ENCODE results near the gene MCEE. TPM values are rescaled to one million over a fixed set of nuclear protein-coding genes. Genes with fewer than 3 reads are reported as not detected.

MCEE gene
- total and polyA plus RNA-seq, 7 experiments from 2014 or later: 11.6 to 38.0 (median 18.9) TPM

- Histone ChIP-seq H3K27ac (ENCODE audit: low read depth, low read length) (no peak overlapping the region), H3K4me3 (ENCODE audit: low read length) (no peak overlapping the region), H3K36me3 (ENCODE audit: control insufficient read depth in 2 of 3, insufficient read depth in 3 of 3, low read length in 3 of 3) (peaks cover 0 to 1% (median 0%) of the 10 kb centered on the region in 3 experiments), H3K4me1 (ENCODE audit: control insufficient read depth in 2 of 2, insufficient read depth in 2 of 2, low read length in 2 of 2) (peaks cover 11 to 16% of the 10 kb centered on the region in 2 donors), H3K9me3 (ENCODE audit: control insufficient read depth in 2 of 3, low read length in 3 of 3) (no peaks in the 10 kb centered on the region), H3K27me3 (ENCODE audit: control insufficient read depth in 2 of 2, insufficient read depth in 2 of 2, low read length in 2 of 2) (peaks cover 0 to 3% of the 10 kb centered on the region in 2 donors)
- POLR2A ChIA-PET: no interaction called here
- peaks cover 0 to 20% (median 8%) of the 10 kb centered on the region in 5 donors for H3K27me3 Mint-ChIP-seq
- peaks cover 0 to 5% (median 0%) of the 10 kb centered on the region in 5 donors for H3K36me3 Mint-ChIP-seq
- peaks cover 15 to 34% (median 25%) of the 10 kb centered on the region in 7 donors for H3K4me1 Mint-ChIP-seq
- CTCF ChIA-PET: no interaction called here
- intact Hi-C loops (cut with micrococcal nuclease): loop anchor here (5.0 to 10.0 kb wide), 4 partner anchors 88 to 1423 kb away; partner anchors contain the start of genes AAK1 (in 1 of the 2), ANKRD53 (in 1 of the 2), SNRPG (in 1 of the 2) and TGFA (in 1 of the 2)
- H3K27ac Mint-ChIP-seq: peak overlapping the region in 1 of 9 donors; percentile 5
- no peak overlapping the region for H3K4me3 Mint-ChIP-seq
- peaks cover 0 to 7% (median 0%) of the 10 kb centered on the region in 11 donors for H3K9me3 Mint-ChIP-seq
- DNase-seq (no peak), ATAC-seq (peak; percentile 1)
Observed at GRCh38 chr2:71064754-71065621, 65.0 kb downstream of the MCEE start.

DNA sequence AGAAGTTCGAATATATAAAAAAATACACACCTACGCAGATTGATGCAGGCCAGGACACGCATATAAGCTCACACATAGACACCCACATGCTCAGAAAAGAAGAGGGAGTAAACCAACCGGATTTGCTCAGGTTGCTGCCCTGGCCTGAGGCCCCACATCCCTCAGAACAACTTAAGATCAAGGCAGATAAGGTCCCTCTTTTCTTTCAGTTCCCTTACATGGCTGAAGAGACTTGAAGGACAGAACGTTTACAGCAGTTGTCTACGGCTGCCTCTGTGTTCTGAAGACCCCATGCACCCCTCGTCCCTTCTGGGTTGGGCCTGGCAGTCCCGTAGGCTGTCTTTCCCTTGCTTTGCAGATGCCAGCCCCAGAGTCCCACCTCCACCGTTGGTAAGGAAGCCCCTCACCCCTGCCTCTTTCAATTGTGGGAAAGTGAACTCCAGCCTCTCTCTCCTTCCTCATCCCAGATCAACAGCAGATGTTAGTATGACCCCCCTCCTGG lies 65.9 kb downstream of the MCEE start:
- no peak overlapping the region for H3K4me3 ChIP-seq (ENCODE audit: low read length)
- Mint-ChIP-seq H3K4me1 (peaks cover 7 to 26% (median 17%) of the 10 kb centered on the region in 7 donors), H3K27me3 (peaks cover 5 to 25% (median 13%) of the 10 kb centered on the region in 5 donors), H3K27ac (no peak overlapping the region), H3K4me3 (no peak overlapping the region), H3K36me3 (no peaks in the 10 kb centered on the region), H3K9me3 (peaks cover 0 to 7% (median 0%) of the 10 kb centered on the region in 11 donors)
- peaks cover 0 to 3% of the 10 kb centered on the region in 2 donors for H3K27me3 ChIP-seq (ENCODE audit: control insufficient read depth in 2 of 2, insufficient read depth in 2 of 2, low read length in 2 of 2)
- H3K27ac ChIP-seq (ENCODE audit: low read depth, low read length): no peak overlapping the region
- no peaks in the 10 kb centered on the region for H3K9me3 ChIP-seq (ENCODE audit: control insufficient read depth in 2 of 3, low read length in 3 of 3)
- CTCF ChIA-PET: interaction anchor here (0.9 kb wide), 1 partner anchor 36 kb away, joined by 5 read pairs; no protein-coding TSS in a partner anchor
- POLR2A ChIA-PET: no interaction called here
- DNase-seq (no peak), ATAC-seq (no peak)
- no peaks in the 10 kb centered on the region for H3K36me3 ChIP-seq (ENCODE audit: control insufficient read depth in 2 of 3, insufficient read depth in 3 of 3, low read length in 3 of 3)
- H3K4me1 ChIP-seq (ENCODE audit: control insufficient read depth in 2 of 2, insufficient read depth in 2 of 2, low read length in 2 of 2): peaks cover 6 to 8% of the 10 kb centered on the region in 2 donors
- intact Hi-C loops (cut with micrococcal nuclease): loop anchor here in 1 of 2 donors (10.0 kb wide), 1 partner anchor 769 kb away; the partner anchor contains the start of gene SNRPG

GRCh38 chr2:71063216-71063615 lies 66.8 kb downstream of the MCEE start:
- Histone ChIP-seq H3K4me3 (ENCODE audit: low read length) (no peak overlapping the region), H3K36me3 (ENCODE audit: control insufficient read depth in 2 of 3, insufficient read depth in 3 of 3, low read length in 3 of 3) (no peaks in the 10 kb centered on the region), H3K27me3 (ENCODE audit: control insufficient read depth in 2 of 2, insufficient read depth in 2 of 2, low read length in 2 of 2) (peaks cover 0 to 3% of the 10 kb centered on the region in 2 donors), H3K27ac (ENCODE audit: low read depth, low read length) (no peak overlapping the region), H3K9me3 (ENCODE audit: control insufficient read depth in 2 of 3, low read length in 3 of 3) (no peaks in the 10 kb centered on the region), H3K4me1 (ENCODE audit: control insufficient read depth in 2 of 2, insufficient read depth in 2 of 2, low read length in 2 of 2) (peaks cover 4% of the 10 kb centered on the region in 2 donors)
- peaks cover 0 to 4% (median 0%) of the 10 kb centered on the region in 11 donors for H3K9me3 Mint-ChIP-seq
- H3K4me1 Mint-ChIP-seq: peaks cover 6 to 16% (median 12%) of the 10 kb centered on the region in 7 donors
- ChIA-PET CTCF (no interaction called here), POLR2A (no interaction called here)
- no peak for ATAC-seq
- no peak overlapping the region for H3K4me3 Mint-ChIP-seq
- no peak overlapping the region for H3K27ac Mint-ChIP-seq
- DNase-seq: no peak
- no peaks in the 10 kb centered on the region for H3K36me3 Mint-ChIP-seq
- intact Hi-C loops (cut with micrococcal nuclease): loop anchor here in 1 of 2 donors (10.0 kb wide), 1 partner anchor 768 kb away; the partner anchor contains the start of gene SNRPG
- H3K27me3 Mint-ChIP-seq: peaks cover 5 to 24% (median 14%) of the 10 kb centered on the region in 5 donors

DNA sequence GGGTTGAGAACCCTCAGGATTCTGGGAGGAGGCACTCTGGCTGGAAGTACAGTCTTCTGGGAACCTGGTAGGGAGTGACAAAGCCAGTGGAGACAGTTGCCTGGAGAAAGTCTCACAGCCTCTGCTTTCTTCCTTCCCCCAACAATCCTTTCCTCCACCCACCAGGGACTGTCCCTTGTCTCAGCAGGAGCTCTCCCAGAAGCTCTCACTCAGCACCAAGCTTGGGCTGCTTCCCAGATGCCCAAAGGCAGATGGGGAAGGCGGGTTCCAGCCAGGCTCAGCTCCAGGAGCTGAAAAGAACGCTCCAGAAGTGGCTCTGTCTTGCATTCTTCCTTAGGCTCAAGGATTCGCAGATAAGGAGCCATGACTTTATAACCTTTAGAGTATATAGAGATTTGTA lies 69.2 kb downstream of the MCEE start:
- H3K27ac Mint-ChIP-seq: no peak overlapping the region
- no peaks in the 10 kb centered on the region for H3K36me3 Mint-ChIP-seq
- H3K27me3 Mint-ChIP-seq: peaks cover 5 to 22% (median 14%) of the 10 kb centered on the region in 5 donors
- no peaks in the 10 kb centered on the region for H3K9me3 ChIP-seq (ENCODE audit: control insufficient read depth in 2 of 3, low read length in 3 of 3)
- ATAC-seq: no peak
- H3K36me3 ChIP-seq (ENCODE audit: control insufficient read depth in 2 of 3, insufficient read depth in 3 of 3, low read length in 3 of 3): no peaks in the 10 kb centered on the region
- peaks cover 0 to 7% (median 0%) of the 10 kb centered on the region in 7 donors for H3K4me1 Mint-ChIP-seq
- no peak overlapping the region for H3K27ac ChIP-seq (ENCODE audit: low read depth, low read length)
- H3K27me3 ChIP-seq (ENCODE audit: control insufficient read depth in 2 of 2, insufficient read depth in 2 of 2, low read length in 2 of 2): peaks cover 0 to 3% of the 10 kb centered on the region in 2 donors
- intact Hi-C loops (cut with micrococcal nuclease): loop anchor here in 1 of 2 donors (10.0 kb wide), 1 partner anchor 766 kb away; the partner anchor contains the start of gene SNRPG
- H3K4me3 Mint-ChIP-seq: no peak overlapping the region
- DNase-seq: no peak
- ChIA-PET POLR2A (no interaction called here), CTCF (no interaction called here)
- no peaks in the 10 kb centered on the region for H3K9me3 Mint-ChIP-seq
- no peak overlapping the region for H3K4me3 ChIP-seq (ENCODE audit: low read length)
- H3K4me1 ChIP-seq (ENCODE audit: control insufficient read depth in 2 of 2, insufficient read depth in 2 of 2, low read length in 2 of 2): no peaks in the 10 kb centered on the region

DNA sequence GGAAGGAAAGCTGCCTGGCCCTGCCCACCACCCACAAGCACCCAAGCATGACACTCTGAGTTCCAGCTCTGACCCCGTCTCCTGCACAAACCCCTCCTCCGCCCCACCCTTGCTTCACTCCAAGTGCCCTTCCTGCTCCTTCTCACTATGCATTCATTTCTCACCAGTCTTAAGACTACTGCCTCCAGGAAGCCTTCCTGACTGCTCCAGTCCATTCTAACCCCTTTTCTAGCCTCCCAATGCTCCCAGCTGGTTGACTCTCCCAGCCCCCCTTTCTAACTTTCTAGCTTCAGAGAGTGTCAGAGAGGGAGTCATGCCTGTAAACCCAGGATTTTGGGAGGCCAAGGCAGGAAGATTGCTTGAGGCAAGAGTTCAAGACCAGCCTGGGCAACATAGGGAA lies 69.8 kb downstream of the MCEE start:
- ChIA-PET CTCF (no interaction called here), POLR2A (interaction anchor here (0.9 kb wide), 1 partner anchor 12 kb away, joined by 3 read pairs; no protein-coding TSS in a partner anchor)
- H3K27me3 Mint-ChIP-seq: peaks cover 5 to 22% (median 14%) of the 10 kb centered on the region in 5 donors

More for the DNA sequence above, 69.8 kb downstream of the MCEE start:
- Histone ChIP-seq H3K27me3 (ENCODE audit: control insufficient read depth in 2 of 2, insufficient read depth in 2 of 2, low read length in 2 of 2) (peaks cover 0 to 3% of the 10 kb centered on the region in 2 donors), H3K27ac (ENCODE audit: low read depth, low read length) (no peak overlapping the region), H3K36me3 (ENCODE audit: control insufficient read depth in 2 of 3, insufficient read depth in 3 of 3, low read length in 3 of 3) (no peaks in the 10 kb centered on the region), H3K9me3 (ENCODE audit: control insufficient read depth in 2 of 3, low read length in 3 of 3) (no peaks in the 10 kb centered on the region), H3K4me3 (ENCODE audit: low read length) (no peak overlapping the region), H3K4me1 (ENCODE audit: control insufficient read depth in 2 of 2, insufficient read depth in 2 of 2, low read length in 2 of 2) (no peaks in the 10 kb centered on the region)
- Mint-ChIP-seq H3K4me1 (peaks cover 0 to 7% (median 0%) of the 10 kb centered on the region in 7 donors), H3K36me3 (no peaks in the 10 kb centered on the region), H3K9me3 (no peaks in the 10 kb centered on the region), H3K27ac (no peak overlapping the region), H3K4me3 (no peak overlapping the region)
- ATAC-seq (no peak), DNase-seq (no peak)
- intact Hi-C loops (cut with micrococcal nuclease): loop anchor here in 1 of 2 donors (10.0 kb wide), 1 partner anchor 765 kb away; the partner anchor contains the start of gene SNRPG
